Embryonic facial prominence (tissue), 1 donor: ENCODE data around the gene PEMT.
"Not testable (repeated sequence)": the region's sequence is repeated elsewhere in the genome, so short reads cannot be mapped to it uniquely, and the experiment has no call there.

ENCODE experiments used
- DNase-seq: peaks from one replicate; pipeline ENCODE4 v3.0.0-alpha.2; 2016; ENCODE audit errors: extremely low spot score

Gene PEMT

GRCh38 chr17:17487998-17488397 is 103.5 kb downstream of the PEMT start:
- DNase-seq, result no peak

GRCh38 chr17:17486416-17486815 is 105.1 kb downstream of the PEMT start:
- not testable (repeated sequence) for DNase-seq

- no peak for DNase-seq
Measured at GRCh38 chr17:17485420-17485819, 106.1 kb downstream of the PEMT start.

GRCh38 chr17:17484451-17484899 is 107.0 kb downstream of the PEMT start:
- DNase-seq, result no peak

- no peak for DNase-seq
Measured at GRCh38 chr17:17481860-17482259, 109.6 kb downstream of the PEMT start.

- DNase-seq, result no peak
Measured at GRCh38 chr17:17480593-17481148, 110.8 kb downstream of the PEMT start.

GRCh38 chr17:17479209-17479608 is 112.3 kb downstream of the PEMT start:
- no peak for DNase-seq

- peak; percentile 89 for DNase-seq
Measured at GRCh38 chr17:17476865-17477467, 114.5 kb downstream of the PEMT start, which contains the start of gene MED9. MED9 (plus strand) TSS chr17:17477000; CDS start chr17:17477042, 42 bp downstream.

- no peak for DNase-seq
Measured at GRCh38 chr17:17474341-17474740, 117.2 kb downstream of the PEMT start.

GRCh38 chr17:17472333-17472920 is 119.1 kb downstream of the PEMT start:
- no peak for DNase-seq

- no peak for DNase-seq
Measured at GRCh38 chr17:17469996-17470395, 121.5 kb downstream of the PEMT start.

- no peak for DNase-seq
Measured at GRCh38 chr17:17469358-17469757, 122.2 kb downstream of the PEMT start.

- DNase-seq, result no peak
Measured at GRCh38 chr17:17468217-17469010, 123.1 kb downstream of the PEMT start.

GRCh38 chr17:17467720-17468119 is 123.8 kb downstream of the PEMT start:
- DNase-seq, result no peak

- DNase-seq, result no peak
Measured at GRCh38 chr17:17467016-17467415, 124.5 kb downstream of the PEMT start.

- no peak for DNase-seq
Measured at GRCh38 chr17:17466511-17466910, 125.0 kb downstream of the PEMT start.

- DNase-seq, result not testable (repeated sequence)
Measured at GRCh38 chr17:17465878-17466277, 125.6 kb downstream of the PEMT start.

GRCh38 chr17:17463821-17464220 is 127.7 kb downstream of the PEMT start:
- DNase-seq, result no peak

GRCh38 chr17:17462048-17462824 is 129.3 kb downstream of the PEMT start:
- no peak for DNase-seq

GRCh38 chr17:17460038-17460437 is 131.5 kb downstream of the PEMT start:
- no peak for DNase-seq

- DNase-seq, result no peak
Measured at GRCh38 chr17:17457680-17458079, 133.8 kb downstream of the PEMT start.

GRCh38 chr17:17456251-17456650 is 135.3 kb downstream of the PEMT start:
- no peak for DNase-seq
